GM18505 (cell line): Measurements from ENCODE around the gene CDH8.
"Not testable (repeated sequence)": the region's sequence is repeated elsewhere in the genome, so short reads cannot be mapped to it uniquely, and the experiment has no call there.

Source experiments
- ATAC-seq: cut with Tn5 transposase; IDR thresholded peaks from one replicate; pipeline ENCODE4 v1.9.1; 2021; ENCODE audit not compliant: unreplicated experiment
- POLR2A ChIP-seq: IDR thresholded peaks from 4 replicates; pipeline ENCODE4 v1.6.1; 2011; ENCODE audit warnings: borderline replicate concordance; ENCODE audit not compliant: insufficient read depth, insufficient read length; ENCODE audit errors: extremely low read depth

CDH8 gene

GRCh38 chr16:61770301-61770700 lies 265.9 kb downstream of the CDH8 start:
- no peak for TF ChIP-seq POLR2A
- ATAC-seq = no peak

- TF ChIP-seq POLR2A = no peak
- no peak for ATAC-seq
These were observed 272.2 kb downstream of the CDH8 start for GRCh38 chr16:61763991-61764390.

GRCh38 chr16:61763013-61763412 lies 273.2 kb downstream of the CDH8 start:
- TF ChIP-seq POLR2A = no peak
- no peak for ATAC-seq

- ATAC-seq = no peak
- TF ChIP-seq POLR2A = no peak
These were observed 305.2 kb downstream of the CDH8 start for GRCh38 chr16:61730997-61731396.

GRCh38 chr16:61726701-61727100 lies 309.5 kb downstream of the CDH8 start:
- no peak for ATAC-seq
- TF ChIP-seq POLR2A = no peak

- no peak for TF ChIP-seq POLR2A
- no peak for ATAC-seq
These were observed 310.1 kb downstream of the CDH8 start for GRCh38 chr16:61726125-61726524.

GRCh38 chr16:61721544-61721943 lies 314.7 kb downstream of the CDH8 start:
- ATAC-seq = no peak

GRCh38 chr16:61715393-61715792 lies 320.8 kb downstream of the CDH8 start:
- TF ChIP-seq POLR2A = no peak
- no peak for ATAC-seq

More at GRCh38 chr16:61721544-61721943, 314.7 kb downstream of the CDH8 start:
- TF ChIP-seq POLR2A = no peak

GRCh38 chr16:61713787-61714186 lies 322.5 kb downstream of the CDH8 start:
- no peak for ATAC-seq
- no peak for TF ChIP-seq POLR2A

- ATAC-seq = not testable (repeated sequence)
These were observed 336.6 kb downstream of the CDH8 start for GRCh38 chr16:61699640-61700039.

GRCh38 chr16:61684541-61684940 lies 351.7 kb downstream of the CDH8 start:
- no peak for TF ChIP-seq POLR2A
- no peak for ATAC-seq

GRCh38 chr16:61681673-61682072 lies 354.6 kb downstream of the CDH8 start:
- no peak for ATAC-seq
- no peak for TF ChIP-seq POLR2A

- no peak for ATAC-seq
- TF ChIP-seq POLR2A = no peak
These were observed 355.1 kb downstream of the CDH8 start for GRCh38 chr16:61681124-61681523.

- TF ChIP-seq POLR2A = no peak
- no peak for ATAC-seq
These were observed 358.1 kb downstream of the CDH8 start for GRCh38 chr16:61678182-61678581.

- TF ChIP-seq POLR2A = no peak
- no peak for ATAC-seq
These were observed 358.5 kb downstream of the CDH8 start for GRCh38 chr16:61677776-61678175.
